ENCODE data around the gene CCDC180. TPM values are rescaled to one million over a fixed set of nuclear protein-coding genes. Genes with fewer than 3 reads are reported as not detected.

The CCDC180 gene
- total RNA-seq, 2 experiments from 2014 or later = 6.6 to 7.1 TPM

GRCh38 chr9:97297889-97298288 lies 9.6 kb upstream of the CCDC180 start:
- ATAC-seq (ENCODE audit: poor library complexity) (no peak), DNase-seq (no peak)
- Mint-ChIP-seq H3K4me3 (no peak overlapping the region), H3K9me3 (peaks cover 16% of the 10 kb centered on the region), H3K27ac (no peak overlapping the region), H3K4me1 (ENCODE audit: low read depth) (no peaks in the 10 kb centered on the region), H3K36me3 (ENCODE audit: low read depth) (peaks cover 49% of the 10 kb centered on the region), H3K27me3 (no peaks in the 10 kb centered on the region)
- no peaks in the 10 kb centered on the region for H3K4me1 ChIP-seq (ENCODE audit: insufficient read depth, low read length)
- CTCF ChIA-PET = no interaction called here
- POLR2A ChIA-PET = no interaction called here
- no peak overlapping the region for H3K4me3 ChIP-seq (ENCODE audit: low read length)
- H3K9me3 ChIP-seq (ENCODE audit: control insufficient read depth in 1 of 2, insufficient read depth in 1 of 2, low read length in 2 of 2) = peaks cover 4 to 8% of the 10 kb centered on the region in 2 experiments
- intact Hi-C loops (cut with DNase I, micrococcal nuclease) = no loop called here
- TF ChIP-seq CTCF (IDR thresholded peaks at IDR 0.05) = no peak
- peaks cover 4% of the 10 kb centered on the region for H3K36me3 ChIP-seq (ENCODE audit: insufficient read depth, low read length)
- no peak overlapping the region for H3K27ac ChIP-seq (ENCODE audit: low read depth in 1 of 2, low read length in 2 of 2)
- H3K27me3 ChIP-seq (ENCODE audit: control insufficient read depth in 1 of 2, insufficient read depth in 2 of 2, low read length in 2 of 2) = no peaks in the 10 kb centered on the region

- Mint-ChIP-seq H3K27ac (no peak overlapping the region), H3K36me3 (ENCODE audit: low read depth) (peaks cover 35% of the 10 kb centered on the region), H3K9me3 (peaks cover 21% of the 10 kb centered on the region), H3K4me1 (ENCODE audit: low read depth) (no peaks in the 10 kb centered on the region), H3K27me3 (peaks cover 9% of the 10 kb centered on the region), H3K4me3 (no peak overlapping the region)
- H3K27ac ChIP-seq (ENCODE audit: low read depth in 1 of 2, low read length in 2 of 2) = no peak overlapping the region
- no peak overlapping the region for H3K4me3 ChIP-seq (ENCODE audit: low read length)
- no peaks in the 10 kb centered on the region for H3K27me3 ChIP-seq (ENCODE audit: control insufficient read depth in 1 of 2, insufficient read depth in 2 of 2, low read length in 2 of 2)
- POLR2A ChIA-PET = no interaction called here
- DNase-seq (no peak), ATAC-seq (ENCODE audit: poor library complexity) (no peak)
- intact Hi-C loops (cut with DNase I, micrococcal nuclease) = no loop called here
- TF ChIP-seq CTCF (IDR thresholded peaks at IDR 0.05) = no peak
- peaks cover 4 to 8% of the 10 kb centered on the region in 2 experiments for H3K9me3 ChIP-seq (ENCODE audit: control insufficient read depth in 1 of 2, insufficient read depth in 1 of 2, low read length in 2 of 2)
- CTCF ChIA-PET = no interaction called here
- H3K36me3 ChIP-seq (ENCODE audit: insufficient read depth, low read length) = no peaks in the 10 kb centered on the region
- H3K4me1 ChIP-seq (ENCODE audit: insufficient read depth, low read length) = no peaks in the 10 kb centered on the region
Observed at GRCh38 chr9:97299809-97300414, 7.5 kb upstream of the CCDC180 start.

GRCh38 chr9:97300586-97300985 lies 6.9 kb upstream of the CCDC180 start:
- ChIA-PET POLR2A (no interaction called here), CTCF (no interaction called here)
- Mint-ChIP-seq H3K36me3 (ENCODE audit: low read depth) (peaks cover 28% of the 10 kb centered on the region), H3K27me3 (peaks cover 12% of the 10 kb centered on the region), H3K27ac (no peak overlapping the region), H3K4me1 (ENCODE audit: low read depth) (no peaks in the 10 kb centered on the region), H3K9me3 (peaks cover 21% of the 10 kb centered on the region), H3K4me3 (no peak overlapping the region)
- Histone ChIP-seq H3K9me3 (ENCODE audit: control insufficient read depth in 1 of 2, insufficient read depth in 1 of 2, low read length in 2 of 2) (peaks cover 2 to 8% of the 10 kb centered on the region in 2 experiments), H3K4me1 (ENCODE audit: insufficient read depth, low read length) (no peaks in the 10 kb centered on the region), H3K36me3 (ENCODE audit: insufficient read depth, low read length) (no peaks in the 10 kb centered on the region), H3K27me3 (ENCODE audit: control insufficient read depth in 1 of 2, insufficient read depth in 2 of 2, low read length in 2 of 2) (no peaks in the 10 kb centered on the region), H3K27ac (ENCODE audit: low read depth in 1 of 2, low read length in 2 of 2) (no peak overlapping the region), H3K4me3 (ENCODE audit: low read length) (no peak overlapping the region)
- no peak for TF ChIP-seq CTCF (IDR thresholded peaks at IDR 0.05)
- intact Hi-C loops (cut with DNase I, micrococcal nuclease) = no loop called here
- DNase-seq (no peak), ATAC-seq (ENCODE audit: poor library complexity) (no peak)
